Measurements from ENCODE around the gene ARHGAP8.

ARHGAP8 gene

GRCh38 chr22:44764974-44765373, 12.6 kb downstream of the ARHGAP8 start:
- no peak overlapping the region for H3K4me3 ChIP-seq (replicated peaks; ENCODE audit: low read depth, low read length)
- TF ChIP-seq CTCF (IDR thresholded peaks at IDR 0.05; ENCODE audit: low read length, missing control alignments) = no peak
- DNase-seq (ENCODE audit: low read depth) = no peak

- H3K4me3 ChIP-seq (replicated peaks; ENCODE audit: low read depth, low read length) = no peak overlapping the region
- no peak for DNase-seq (ENCODE audit: low read depth)
- TF ChIP-seq CTCF (IDR thresholded peaks at IDR 0.05; ENCODE audit: low read length, missing control alignments) = no peak
These were observed 13.4 kb downstream of the ARHGAP8 start for GRCh38 chr22:44765571-44766285.

- no peak for TF ChIP-seq CTCF (IDR thresholded peaks at IDR 0.05; ENCODE audit: low read length, missing control alignments)
- no peak for DNase-seq (ENCODE audit: low read depth)
These were observed 20.7 kb downstream of the ARHGAP8 start for GRCh38 chr22:44773082-44773481.

GRCh38 chr22:44775862-44776261, 23.5 kb downstream of the ARHGAP8 start:
- no peak overlapping the region for H3K4me3 ChIP-seq (replicated peaks; ENCODE audit: low read depth, low read length)
- no peak for DNase-seq (ENCODE audit: low read depth)
- no peak for TF ChIP-seq CTCF (IDR thresholded peaks at IDR 0.05; ENCODE audit: low read length, missing control alignments)

More at GRCh38 chr22:44773082-44773481, 20.7 kb downstream of the ARHGAP8 start:
- no peak overlapping the region for H3K4me3 ChIP-seq (replicated peaks; ENCODE audit: low read depth, low read length)

- no peak for TF ChIP-seq CTCF (IDR thresholded peaks at IDR 0.05; ENCODE audit: low read length, missing control alignments)
- H3K4me3 ChIP-seq (replicated peaks; ENCODE audit: low read depth, low read length) = no peak overlapping the region
- no peak for DNase-seq (ENCODE audit: low read depth)
These were observed 24.4 kb downstream of the ARHGAP8 start for GRCh38 chr22:44776605-44777363.

GRCh38 chr22:44777364-44777755, 25.0 kb downstream of the ARHGAP8 start:
- H3K4me3 ChIP-seq (replicated peaks; ENCODE audit: low read depth, low read length) = no peak overlapping the region
- no peak for TF ChIP-seq CTCF (IDR thresholded peaks at IDR 0.05; ENCODE audit: low read length, missing control alignments)
- DNase-seq (ENCODE audit: low read depth) = no peak

Measured in fibroblast of pulmonary artery (primary cell).